Measurements from ENCODE around the gene PROM1.

- TF ChIP-seq CTCF (conservative IDR thresholded peaks at IDR 0.05; ENCODE audit: low read length), result no peak
- TF ChIP-seq EZH2phosphoT487 (IDR thresholded peaks at IDR 0.05; ENCODE audit: borderline replicate concordance), result no peak
Observed at GRCh38 chr4:16009153-16009552, 74.7 kb downstream of the PROM1 start.
